Measurements from ENCODE around the gene PTEN.

DNA sequence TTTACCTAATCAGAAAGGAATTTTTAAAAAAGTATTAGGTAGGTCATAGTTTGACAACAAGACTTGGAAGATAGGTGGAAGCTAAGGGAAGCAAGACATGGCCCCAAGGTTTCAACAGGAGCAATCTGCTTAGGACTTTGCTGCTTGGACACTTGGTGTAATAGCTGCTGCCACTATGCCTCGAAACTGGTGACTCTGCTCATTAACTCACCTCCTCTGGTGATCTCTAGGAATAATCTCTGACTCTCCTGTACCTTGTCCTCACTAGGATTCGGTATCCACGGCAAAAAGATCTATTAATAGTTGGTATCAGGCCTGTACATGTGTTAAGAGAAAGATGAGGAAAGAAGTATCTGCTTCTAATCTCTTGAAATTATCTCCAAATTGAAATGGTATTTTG is 53.1 kb downstream of the PTEN start:
- TF ChIP-seq, protein P1, sequence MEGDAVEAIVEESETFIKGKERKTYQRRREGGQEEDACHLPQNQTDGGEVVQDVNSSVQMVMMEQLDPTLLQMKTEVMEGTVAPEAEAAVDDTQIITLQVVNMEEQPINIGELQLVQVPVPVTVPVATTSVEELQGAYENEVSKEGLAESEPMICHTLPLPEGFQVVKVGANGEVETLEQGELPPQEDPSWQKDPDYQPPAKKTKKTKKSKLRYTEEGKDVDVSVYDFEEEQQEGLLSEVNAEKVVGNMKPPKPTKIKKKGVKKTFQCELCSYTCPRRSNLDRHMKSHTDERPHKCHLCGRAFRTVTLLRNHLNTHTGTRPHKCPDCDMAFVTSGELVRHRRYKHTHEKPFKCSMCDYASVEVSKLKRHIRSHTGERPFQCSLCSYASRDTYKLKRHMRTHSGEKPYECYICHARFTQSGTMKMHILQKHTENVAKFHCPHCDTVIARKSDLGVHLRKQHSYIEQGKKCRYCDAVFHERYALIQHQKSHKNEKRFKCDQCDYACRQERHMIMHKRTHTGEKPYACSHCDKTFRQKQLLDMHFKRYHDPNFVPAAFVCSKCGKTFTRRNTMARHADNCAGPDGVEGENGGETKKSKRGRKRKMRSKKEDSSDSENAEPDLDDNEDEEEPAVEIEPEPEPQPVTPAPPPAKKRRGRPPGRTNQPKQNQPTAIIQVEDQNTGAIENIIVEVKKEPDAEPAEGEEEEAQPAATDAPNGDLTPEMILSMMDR (IDR thresholded peaks at IDR 0.05; ENCODE audit: poor library complexity), result no peak
- no peak for TF ChIP-seq EZH2phosphoT487 (IDR thresholded peaks at IDR 0.05; ENCODE audit: low read depth, severe bottlenecking, unreplicated experiment)

Measured in hepatocyte (in vitro differentiated cells).